WTC11 (cell line): ENCODE results near the gene FAM174B. TPM values are rescaled to one million over a fixed set of nuclear protein-coding genes. Genes with fewer than 3 reads are reported as not detected.
A peak's percentile ranks its signal among the peaks of the same experiment; 100 is the strongest.

Source experiments
- ATAC-seq: fragments of 200-7000 bp; cut with Tn5 transposase; 2 replicates; pipeline ENCODE4 v1.10.0; 2021; ENCODE audit warnings: mild to moderate bottlenecking, moderate library complexity
- CTCF ChIA-PET: fragments of 300-600 bp; sonication (Branson Sonifier 250); formaldehyde crosslinking; loops from one replicate; lab custom pipeline; 2021; ENCODE audit warnings: antibody characterized with exemption; lab: Charles Lee
- POLR2A ChIA-PET: fragments of 350-600 bp; sonication (Branson Sonifier 250); formaldehyde crosslinking; loops from one replicate; lab custom pipeline; 2021; ENCODE audit warnings: antibody characterized with exemption; lab: Charles Lee
- DNase-seq: peaks from one replicate; pipeline ENCODE4 v3.0.0; 2021; ENCODE audit warnings: low spot score
- H3K27ac Mint-ChIP-seq: 2 replicates; pipeline ENCODE4 v1.8.0; 2021; ENCODE audit warnings: mixed read lengths
- H3K27me3 Mint-ChIP-seq: 2 replicates; pipeline ENCODE4 v1.8.0; 2021; ENCODE audit warnings: low read depth, mild to moderate bottlenecking, moderate library complexity, mixed read lengths
- H3K36me3 Mint-ChIP-seq: 2 replicates; pipeline ENCODE4 v1.8.0; 2021; ENCODE audit warnings: mixed read lengths
- H3K4me1 Mint-ChIP-seq: 2 replicates; pipeline ENCODE4 v1.8.0; 2022; ENCODE audit warnings: mixed read lengths
- H3K4me3 Mint-ChIP-seq: 2 replicates; pipeline ENCODE4 v1.8.0; 2021; ENCODE audit warnings: mild to moderate bottlenecking, moderate library complexity, mixed read lengths
- H3K9me3 Mint-ChIP-seq: 2 replicates; pipeline ENCODE4 v1.8.0; 2021; ENCODE audit warnings: mixed read lengths
- ATF2 ChIP-seq: sonication (generic); formaldehyde crosslinking; IDR thresholded peaks from 2 replicates; pipeline ENCODE4 v1.8.1; 2022; ENCODE audit warnings: low read depth, missing genetic modification reagents, borderline replicate concordance
- ATF3 ChIP-seq: sonication (generic); formaldehyde crosslinking; conservative IDR thresholded peaks from 2 replicates; pipeline ENCODE4 v1.8.1; 2022; ENCODE audit warnings: mild to moderate bottlenecking, missing genetic modification reagents
- CTCF ChIP-seq: fragments of 200-600 bp; IDR thresholded peaks from 2 replicates; pipeline ENCODE4 v1.8.0; 2022; ENCODE audit warnings: antibody characterized with exemption
- EMX1 ChIP-seq: fragments of 250-450 bp; sonication (Bioruptor Pico); IDR thresholded peaks from 2 replicates; pipeline ENCODE4 v1.8.0; 2021; ENCODE audit warnings: mild to moderate bottlenecking
- ESRRA ChIP-seq: sonication (generic); formaldehyde crosslinking; IDR thresholded peaks from 2 replicates; pipeline ENCODE4 v1.8.1; 2022; ENCODE audit warnings: mild to moderate bottlenecking, missing genetic modification reagents, borderline replicate concordance
- FOXJ3 ChIP-seq: sonication (generic); formaldehyde crosslinking; IDR thresholded peaks from 2 replicates; pipeline ENCODE4 v1.9.0; 2021; ENCODE audit warnings: missing genetic modification reagents, mild to moderate bottlenecking, borderline replicate concordance
- FOXK1 ChIP-seq: sonication (generic); formaldehyde crosslinking; IDR thresholded peaks from 2 replicates; pipeline ENCODE4 v1.8.0; 2022; ENCODE audit warnings: mild to moderate bottlenecking, moderate library complexity, missing genetic modification reagents
- GABPB1 ChIP-seq: sonication (generic); formaldehyde crosslinking; IDR thresholded peaks from 2 replicates; pipeline ENCODE4 v1.8.1; 2023; ENCODE audit warnings: mild to moderate bottlenecking, missing genetic modification reagents
- NR1H2 ChIP-seq: sonication (generic); formaldehyde crosslinking; IDR thresholded peaks from 2 replicates; pipeline ENCODE4 v1.9.0; 2021; ENCODE audit warnings: mild to moderate bottlenecking, moderate library complexity, missing genetic modification reagents
- NR2C2 ChIP-seq: sonication (generic); formaldehyde crosslinking; IDR thresholded peaks from 2 replicates; pipeline ENCODE4 v1.8.0; 2022; ENCODE audit warnings: mild to moderate bottlenecking, missing genetic modification reagents
- RORB ChIP-seq: fragments of 250-450 bp; sonication (Bioruptor Pico); IDR thresholded peaks from 2 replicates; pipeline ENCODE4 v1.9.0; 2021; ENCODE audit warnings: mild to moderate bottlenecking
- TEAD1 ChIP-seq: sonication (generic); formaldehyde crosslinking; IDR thresholded peaks from 2 replicates; pipeline ENCODE4 v1.8.0; 2022; ENCODE audit warnings: mild to moderate bottlenecking, missing genetic modification reagents
- TEAD4 ChIP-seq: sonication (generic); formaldehyde crosslinking; IDR thresholded peaks from 2 replicates; pipeline ENCODE4 v1.8.0; 2022; ENCODE audit warnings: mild to moderate bottlenecking, missing genetic modification reagents
- USF2 ChIP-seq: sonication (generic); formaldehyde crosslinking; IDR thresholded peaks from 2 replicates; pipeline ENCODE4 v1.8.1; 2023; ENCODE audit warnings: mild to moderate bottlenecking, missing genetic modification reagents, moderate library complexity
- ZBTB21 ChIP-seq: sonication (generic); formaldehyde crosslinking; IDR thresholded peaks from 2 replicates; pipeline ENCODE4 v1.8.1; 2023; ENCODE audit warnings: mild to moderate bottlenecking, missing genetic modification reagents, borderline replicate concordance
- ZNF121 ChIP-seq: sonication (generic); formaldehyde crosslinking; IDR thresholded peaks from 2 replicates; pipeline ENCODE4 v1.8.0; 2023; ENCODE audit warnings: missing genetic modification reagents
- ZNF138 ChIP-seq: sonication (generic); formaldehyde crosslinking; conservative IDR thresholded peaks from 2 replicates; pipeline ENCODE4 v1.8.1; 2022; ENCODE audit warnings: mild to moderate bottlenecking, moderate library complexity, missing genetic modification reagents
- ZNF317 ChIP-seq: sonication (generic); formaldehyde crosslinking; IDR thresholded peaks from 2 replicates; pipeline ENCODE4 v1.8.1; 2023; ENCODE audit warnings: low read depth, mild to moderate bottlenecking, moderate library complexity, missing genetic modification reagents, borderline replicate concordance
- ZNF423 ChIP-seq: fragments of 250-450 bp; sonication (Bioruptor Pico); IDR thresholded peaks from 2 replicates; pipeline ENCODE4 v2.1.2; 2022; ENCODE audit warnings: mild to moderate bottlenecking, moderate library complexity
- total RNA-seq: library from RNA; stranded (reverse); gene quantifications from 3 replicates; pipeline ENCODE4 v1.2.3, GENCODE V29; 2021

FAM174B gene
- total RNA-seq, 1 experiment from 2014 or later: 22.1 TPM

- ATAC-seq (peak; percentile 27), DNase-seq (no peak)
- no peaks in the 10 kb centered on the region for H3K36me3 Mint-ChIP-seq
- no peaks in the 10 kb centered on the region for H3K9me3 Mint-ChIP-seq
- POLR2A ChIA-PET: no interaction called here
- peaks cover 45% of the 10 kb centered on the region for H3K4me1 Mint-ChIP-seq
- H3K27ac Mint-ChIP-seq: no peak overlapping the region
- CTCF ChIA-PET: interaction anchor here (2.4 kb wide), 1 partner anchor 149 kb away, joined by 6 read pairs; no protein-coding TSS in a partner anchor
- H3K4me3 Mint-ChIP-seq: no peak overlapping the region
- H3K27me3 Mint-ChIP-seq: peaks cover 90% of the 10 kb centered on the region
- TF ChIP-seq ATF2 (CRISPR knock-in tag): no peak
- TF ChIP-seq ZNF317 (CRISPR knock-in tag): no peak
- TF ChIP-seq USF2 (CRISPR knock-in tag): no peak
These were observed 15.0 kb upstream of the FAM174B start for GRCh38 chr15:92670621-92671020.

GRCh38 chr15:92669432-92669831 is 13.9 kb upstream of the FAM174B start:
- no peaks in the 10 kb centered on the region for H3K9me3 Mint-ChIP-seq
- peaks cover 89% of the 10 kb centered on the region for H3K27me3 Mint-ChIP-seq
- H3K4me3 Mint-ChIP-seq: no peak overlapping the region
- H3K27ac Mint-ChIP-seq: no peak overlapping the region
- DNase-seq (no peak), ATAC-seq (no peak)
- no peaks in the 10 kb centered on the region for H3K36me3 Mint-ChIP-seq
- no peak for TF ChIP-seq RORB (CRISPR knock-in tag)
- TF ChIP-seq ZNF423 (CRISPR knock-in tag): no peak
- no peak for TF ChIP-seq ZBTB21 (CRISPR knock-in tag)
- no peak for TF ChIP-seq ESRRA
- no peak for TF ChIP-seq ZNF121 (CRISPR knock-in tag)
- TF ChIP-seq FOXJ3 (CRISPR knock-in tag): no peak
- no peak for TF ChIP-seq EMX1 (CRISPR knock-in tag)
- no peak for TF ChIP-seq TEAD1 (CRISPR knock-in tag)
- ChIA-PET CTCF (interaction anchor here (0.9 to 1.5 kb wide), 2 partner anchors 45 to 148 kb away, joined by 3 to 4 read pairs; no protein-coding TSS in a partner anchor), POLR2A (interaction anchor here (0.6 kb wide), 1 partner anchor 21 kb away, joined by 4 read pairs; no protein-coding TSS in a partner anchor)
- H3K4me1 Mint-ChIP-seq: peaks cover 56% of the 10 kb centered on the region

- Mint-ChIP-seq H3K27me3 (peaks cover 81% of the 10 kb centered on the region), H3K36me3 (no peaks in the 10 kb centered on the region)
- CTCF ChIA-PET: interaction anchor here (0.6 to 0.9 kb wide), 2 partner anchors 147 to 1452 kb away, joined by 3 read pairs; no protein-coding TSS in a partner anchor
These were observed 13.0 kb upstream of the FAM174B start for GRCh38 chr15:92668620-92669019.

GRCh38 chr15:92667970-92668485 is 12.5 kb upstream of the FAM174B start:
- H3K9me3 Mint-ChIP-seq: no peaks in the 10 kb centered on the region
- H3K36me3 Mint-ChIP-seq: no peaks in the 10 kb centered on the region
- H3K4me3 Mint-ChIP-seq: peak overlapping the region; percentile 59
- TF ChIP-seq EMX1 (CRISPR knock-in tag) (no peak), TEAD4 (CRISPR knock-in tag) (no peak), GABPB1 (CRISPR knock-in tag) (no peak), CTCF (no peak), NR1H2 (CRISPR knock-in tag) (no peak)
- ATAC-seq: no peak
- H3K27ac Mint-ChIP-seq: no peak overlapping the region
- ChIA-PET POLR2A (no interaction called here), CTCF (no interaction called here)
- H3K27me3 Mint-ChIP-seq: peaks cover 75% of the 10 kb centered on the region
- DNase-seq: no peak
- peaks cover 62% of the 10 kb centered on the region for H3K4me1 Mint-ChIP-seq

More at GRCh38 chr15:92668620-92669019, 13.0 kb upstream of the FAM174B start:
- Mint-ChIP-seq H3K4me3 (no peak overlapping the region), H3K27ac (no peak overlapping the region), H3K4me1 (peaks cover 63% of the 10 kb centered on the region), H3K9me3 (no peaks in the 10 kb centered on the region)
- DNase-seq (no peak), ATAC-seq (no peak)
- TF ChIP-seq ZNF138 (CRISPR knock-in tag) (no peak), USF2 (CRISPR knock-in tag) (no peak), NR2C2 (no peak), FOXK1 (no peak), ATF3 (no peak)
- POLR2A ChIA-PET: no interaction called here
